Measurements from ENCODE around the gene ZDHHC17. TPM values are rescaled to one million over a fixed set of nuclear protein-coding genes. Genes with fewer than 3 reads are reported as not detected.

The ZDHHC17 gene
- total RNA-seq, 2 donors from 2014 or later: 24.2 to 29.0 TPM

DNA sequence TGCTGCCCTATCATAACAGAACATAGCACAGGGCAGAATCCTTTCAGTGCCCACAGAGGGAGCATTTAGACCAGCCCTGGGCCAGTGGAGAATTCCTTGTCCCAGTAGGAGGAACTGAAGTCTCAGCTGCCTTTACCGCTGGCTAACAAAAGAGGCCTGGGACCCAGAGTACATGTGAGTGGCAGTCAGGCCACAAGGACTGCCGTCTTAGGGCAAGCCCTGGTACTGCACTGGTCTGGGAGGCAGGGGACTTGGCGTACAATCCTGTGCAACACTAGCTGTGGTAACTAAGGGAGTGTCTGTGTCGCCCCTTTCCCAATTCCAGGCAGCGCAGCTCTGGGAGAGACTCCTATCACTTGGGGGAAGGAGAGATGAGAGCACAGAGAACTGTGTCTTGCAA lies 131.9 kb downstream of the ZDHHC17 start:
- no peak for ATAC-seq
- no peak for DNase-seq
- intact Hi-C loops (cut with DNase I): no loop called here

DNA sequence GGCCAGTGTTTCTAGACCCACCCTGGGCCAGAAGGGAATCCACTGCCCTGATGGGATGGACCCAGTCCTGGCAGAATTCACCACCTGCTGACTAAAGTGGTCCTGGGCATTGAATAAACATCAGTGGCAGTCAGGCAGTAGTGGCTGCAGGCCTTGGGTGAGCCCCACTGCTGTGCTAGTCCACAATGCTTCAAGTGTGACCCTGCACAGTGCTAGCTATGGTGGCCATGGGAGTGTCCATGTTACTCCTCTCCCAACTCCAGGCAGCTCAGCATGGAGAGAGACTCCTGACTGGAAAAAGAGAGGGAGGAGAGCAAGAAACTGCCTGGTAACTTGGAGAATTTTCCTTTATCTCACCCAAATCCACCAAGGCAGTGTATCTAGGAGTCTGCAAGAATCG lies 132.4 kb downstream of the ZDHHC17 start:
- intact Hi-C loops (cut with DNase I): no loop called here
- DNase-seq (no peak), ATAC-seq (no peak)

DNA sequence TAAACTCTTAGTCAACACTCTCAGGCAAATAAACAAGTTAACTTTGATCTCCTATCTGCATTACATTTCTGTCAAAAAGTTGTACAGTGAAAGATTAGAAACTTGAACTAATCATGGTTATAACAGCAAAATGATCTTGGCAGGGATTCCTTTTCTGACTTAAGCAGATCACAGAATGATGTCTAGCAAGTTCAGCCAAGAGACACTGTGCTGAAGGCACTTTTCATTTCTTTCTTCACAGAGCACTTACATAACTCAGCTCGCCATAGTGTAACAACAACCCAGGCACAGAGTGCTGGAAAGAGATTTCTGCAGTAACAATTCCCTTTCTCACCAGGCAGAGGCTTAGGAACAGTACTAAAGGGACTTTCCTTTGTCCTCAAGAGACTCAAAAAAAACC lies 134.5 kb downstream of the ZDHHC17 start:
- intact Hi-C loops (cut with DNase I): no loop called here
- ATAC-seq (peak; percentile 38 to 93), DNase-seq (no peak)

DNA sequence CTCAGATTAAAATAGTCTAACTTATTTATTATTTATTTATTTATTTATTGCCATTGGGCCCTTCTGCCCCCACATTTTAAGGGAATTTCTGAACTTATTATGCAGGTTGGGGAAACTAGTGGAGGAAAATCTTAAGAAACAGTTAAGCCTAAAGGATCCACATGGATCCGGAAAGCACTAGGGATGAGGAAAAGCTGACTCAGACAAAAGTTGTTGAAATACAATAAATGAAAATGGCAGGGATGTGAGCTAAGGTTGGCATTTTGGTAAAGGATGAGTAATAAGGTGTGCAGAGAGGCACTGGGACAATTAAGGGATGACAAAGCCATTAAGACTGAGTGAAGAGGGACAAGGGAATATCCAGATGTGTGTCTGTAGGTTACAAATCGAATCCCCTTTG lies 135.6 kb downstream of the ZDHHC17 start:
- intact Hi-C loops (cut with DNase I): no loop called here
- ATAC-seq (no peak), DNase-seq (no peak)

DNA sequence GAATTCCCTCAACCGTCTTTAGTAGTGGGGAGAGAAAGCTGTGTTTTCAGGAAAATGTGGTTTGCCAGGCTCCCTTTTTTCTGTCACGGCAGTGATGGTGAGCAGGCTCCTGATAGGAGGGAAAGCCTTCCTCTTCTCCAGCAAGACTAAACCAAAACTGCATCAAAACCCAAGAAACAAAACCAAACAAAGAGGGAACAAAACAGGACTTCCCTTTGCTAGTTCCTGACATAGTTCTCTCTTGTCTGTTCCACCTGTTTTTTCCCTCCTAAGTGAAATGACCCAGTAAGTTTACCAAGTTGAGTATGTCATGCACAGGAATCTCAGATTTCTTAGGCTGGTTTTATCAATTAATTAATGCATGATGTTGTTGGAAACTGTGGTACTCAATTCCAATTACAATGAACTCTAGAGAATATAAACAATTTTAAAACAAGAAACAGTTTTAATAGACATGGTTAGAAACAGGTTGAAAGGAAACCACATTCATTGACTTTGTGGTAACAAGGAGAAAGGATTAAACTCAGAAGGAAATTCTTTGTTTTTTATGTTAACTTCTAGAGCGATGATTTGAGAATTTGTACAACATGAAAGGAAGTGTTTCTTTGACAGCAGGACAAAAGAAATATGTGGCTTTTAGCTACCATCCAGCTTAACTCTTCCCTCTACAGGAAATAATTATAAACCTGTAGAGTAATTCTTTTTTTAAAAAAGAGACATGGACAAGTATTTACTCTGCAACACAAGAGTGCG lies 137.9 kb downstream of the ZDHHC17 start:
- ATAC-seq: no peak
- intact Hi-C loops (cut with DNase I): no loop called here
- DNase-seq: no peak

Other genes with a start within 250 kb of the ZDHHC17 start
- gene OSBPL8, start 204.3 kb upstream of the ZDHHC17 start, total RNA-seq: 10 to 100 TPM; 34.5 to 38.8 TPM
- gene CSRP2, start 114.9 kb downstream of the ZDHHC17 start, total RNA-seq: 10 to 100 TPM; 11.6 to 20.5 TPM

All from left cardiac atrium (tissue), 4 donors.